ENCODE results near the gene USHBP1. TPM values are rescaled to one million over a fixed set of nuclear protein-coding genes. Genes with fewer than 3 reads are reported as not detected.

USHBP1 gene
- total and polyA plus RNA-seq, 2 of the 13 experiments (the other 11 are each of a cell fraction or from before 2014, with no cell fraction given) = 0.15 to 1.5 TPM

- TF ChIP-seq RNF219 (CRISPR knock-in tag; IDR thresholded peaks at IDR 0.05) = no peak
- no peak for TF ChIP-seq ZNF879 (CRISPR knock-in tag; IDR thresholded peaks at IDR 0.05)
- TF ChIP-seq ZNF263 (CRISPR knock-in tag; IDR thresholded peaks at IDR 0.05) = peak; percentile 61; the same call in 1 of the 2 replicates
- no peak for TF ChIP-seq TSC22D2 (CRISPR knock-in tag; IDR thresholded peaks at IDR 0.05; ENCODE audit: borderline replicate concordance)
- no peak for TF ChIP-seq PRPF4 (IDR thresholded peaks at IDR 0.05; ENCODE audit: low read depth, low read length, poor library complexity, severe bottlenecking)
- no peak for TF ChIP-seq MATR3 (CRISPR knock-in tag; IDR thresholded peaks at IDR 0.05)
- no peak for TF ChIP-seq CEBPG (CRISPR knock-in tag; IDR thresholded peaks at IDR 0.05)
- no peak for TF ChIP-seq NBN (conservative IDR thresholded peaks at IDR 0.05)
- TF ChIP-seq ZFP90 (CRISPR knock-in tag; IDR thresholded peaks at IDR 0.05; ENCODE audit: borderline replicate concordance) = no peak
- TF ChIP-seq ZNF251 (CRISPR knock-in tag; IDR thresholded peaks at IDR 0.05) = no peak
- no peak for TF ChIP-seq CCDC6 (CRISPR knock-in tag; IDR thresholded peaks at IDR 0.05)
- no peak for TF ChIP-seq PHF5A (CRISPR knock-in tag; IDR thresholded peaks at IDR 0.05; ENCODE audit: low read depth, unreplicated experiment)
- peak; percentile 41; the same call in 1 of the 2 replicates for TF ChIP-seq HOXA5 (CRISPR knock-in tag; IDR thresholded peaks at IDR 0.05)
- TF ChIP-seq ZBTB43 (CRISPR knock-in tag; conservative IDR thresholded peaks at IDR 0.05) = no peak
- TF ChIP-seq FOXK2 (IDR thresholded peaks at IDR 0.05) = no peak
- TF ChIP-seq ATF7-NPFF (CRISPR knock-in tag; IDR thresholded peaks at IDR 0.05; ENCODE audit: low read depth) = no peak
- TF ChIP-seq SRSF1 (optimal IDR thresholded peaks at IDR 0.05; ENCODE audit: low read depth, low read length) = no peak
- TF ChIP-seq ZFP36L1 (CRISPR knock-in tag; IDR thresholded peaks at IDR 0.05) = no peak
- no peak for TF ChIP-seq ZNF772 (CRISPR knock-in tag; IDR thresholded peaks at IDR 0.05)
- TF ChIP-seq KAT2B (IDR thresholded peaks at IDR 0.05; ENCODE audit: borderline replicate concordance, low read depth, low read length) = no peak
- TF ChIP-seq ZFYVE20 (CRISPR knock-in tag; IDR thresholded peaks at IDR 0.05; ENCODE audit: borderline replicate concordance, low read depth) = no peak
- 0 out of 2 replicates have a peak, but pooled peaks have one; percentile 12 for TF ChIP-seq RARA (CRISPR knock-in tag; IDR thresholded peaks at IDR 0.05)
- no peak for TF ChIP-seq PAWR (CRISPR knock-in tag; IDR thresholded peaks at IDR 0.05; ENCODE audit: borderline replicate concordance)
- 0 out of 2 replicates have a peak, but pooled peaks have one; percentile 40 for TF ChIP-seq BORCS8-MEF2B (CRISPR knock-in tag; IDR thresholded peaks at IDR 0.05)
- peak; percentile 34; the same call in 1 of the 2 replicates for TF ChIP-seq HOXA3 (CRISPR knock-in tag; IDR thresholded peaks at IDR 0.05)
- TF ChIP-seq TFDP2 (CRISPR knock-in tag; IDR thresholded peaks at IDR 0.05) = no peak
- TF ChIP-seq AGO1 (IDR thresholded peaks at IDR 0.05; ENCODE audit: low read depth, low read length, poor library complexity, severe bottlenecking) = no peak
- TF ChIP-seq SMYD3 (CRISPR knock-in tag; IDR thresholded peaks at IDR 0.05) = no peak
Measured at GRCh38 chr19:17260842-17261325, 3.7 kb downstream of the USHBP1 start (continued).

Measured in HepG2 (cell line).